ENCODE data around the gene SFRP2.

- no peak for TF ChIP-seq POLR2A (IDR thresholded peaks at IDR 0.05)
- TF ChIP-seq, protein P1, sequence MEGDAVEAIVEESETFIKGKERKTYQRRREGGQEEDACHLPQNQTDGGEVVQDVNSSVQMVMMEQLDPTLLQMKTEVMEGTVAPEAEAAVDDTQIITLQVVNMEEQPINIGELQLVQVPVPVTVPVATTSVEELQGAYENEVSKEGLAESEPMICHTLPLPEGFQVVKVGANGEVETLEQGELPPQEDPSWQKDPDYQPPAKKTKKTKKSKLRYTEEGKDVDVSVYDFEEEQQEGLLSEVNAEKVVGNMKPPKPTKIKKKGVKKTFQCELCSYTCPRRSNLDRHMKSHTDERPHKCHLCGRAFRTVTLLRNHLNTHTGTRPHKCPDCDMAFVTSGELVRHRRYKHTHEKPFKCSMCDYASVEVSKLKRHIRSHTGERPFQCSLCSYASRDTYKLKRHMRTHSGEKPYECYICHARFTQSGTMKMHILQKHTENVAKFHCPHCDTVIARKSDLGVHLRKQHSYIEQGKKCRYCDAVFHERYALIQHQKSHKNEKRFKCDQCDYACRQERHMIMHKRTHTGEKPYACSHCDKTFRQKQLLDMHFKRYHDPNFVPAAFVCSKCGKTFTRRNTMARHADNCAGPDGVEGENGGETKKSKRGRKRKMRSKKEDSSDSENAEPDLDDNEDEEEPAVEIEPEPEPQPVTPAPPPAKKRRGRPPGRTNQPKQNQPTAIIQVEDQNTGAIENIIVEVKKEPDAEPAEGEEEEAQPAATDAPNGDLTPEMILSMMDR (IDR thresholded peaks at IDR 0.05), result no peak
Observed at GRCh38 chr4:153788051-153788412, 851 bp downstream of the SFRP2 start.
